Type B pancreatic cell (in vitro differentiated cells): ENCODE data around the gene FHOD3. TPM values are rescaled to one million over a fixed set of nuclear protein-coding genes. Genes with fewer than 3 reads are reported as not detected.

Experiments used
- DNase-seq: peaks from one replicate; pipeline ENCODE4 v3.0.0; 2021; ENCODE audit warnings: mixed read lengths; ENCODE audit not compliant: unreplicated experiment; ENCODE audit errors: extremely low spot score
- H3K27ac Mint-ChIP-seq: 2 replicates; pipeline ENCODE4 v1.8.0; 2021; ENCODE audit warnings: mild to moderate bottlenecking, mixed read lengths
- H3K27me3 Mint-ChIP-seq: 2 replicates; pipeline ENCODE4 v1.8.0; 2021; ENCODE audit warnings: mixed read lengths
- H3K36me3 Mint-ChIP-seq: 2 replicates; pipeline ENCODE4 v1.8.0; 2021; ENCODE audit warnings: mixed read lengths
- H3K4me1 Mint-ChIP-seq: one replicate; pipeline ENCODE4 v1.8.0; 2021; ENCODE audit warnings: mixed read lengths; ENCODE audit not compliant: unreplicated experiment
- H3K4me3 Mint-ChIP-seq: 2 replicates; pipeline ENCODE4 v1.8.0; 2021; ENCODE audit warnings: mild to moderate bottlenecking, mixed read lengths
- H3K9me3 Mint-ChIP-seq: 2 replicates; pipeline ENCODE4 v1.8.0; 2021; ENCODE audit warnings: mixed read lengths
- total RNA-seq: library from RNA; stranded (reverse); gene quantifications from 2 replicates; pipeline ENCODE4 v1.2.1, GENCODE V29; 2021; ENCODE audit warnings: low replicate concordance
- TF ChIP-seq, protein P1 (sequence below): fragments of 200-600 bp; sonication (generic); conservative IDR thresholded peaks from 2 replicates; pipeline ENCODE4 v1.5.0; 2021; ENCODE audit warnings: antibody characterized with exemption, mild to moderate bottlenecking

FHOD3 gene
- total RNA-seq, 1 donor from 2014 or later: 5.3 TPM

DNA sequence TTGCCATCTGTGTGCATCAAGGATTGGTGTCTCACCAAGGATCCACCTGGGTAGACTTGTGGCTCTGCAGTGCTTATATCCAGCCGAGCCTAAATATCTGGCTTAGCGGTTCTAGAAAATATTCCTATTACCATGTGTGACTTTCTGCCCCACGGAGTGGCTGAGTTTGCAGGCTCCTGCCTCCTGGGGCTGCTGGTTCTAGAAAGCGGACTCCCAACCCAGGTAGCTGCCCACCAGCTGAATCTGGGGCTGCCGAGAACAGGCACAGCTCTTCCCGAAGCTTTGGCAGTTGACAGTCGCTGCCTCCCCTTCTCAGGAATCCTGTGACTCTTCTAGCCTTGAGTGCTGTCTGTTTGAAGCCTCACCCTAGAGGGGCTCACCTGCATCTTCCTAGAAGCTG is 426.7 kb downstream of the FHOD3 start:
- H3K27me3 Mint-ChIP-seq: peaks cover 12% of the 10 kb centered on the region
- TF ChIP-seq, protein P1, sequence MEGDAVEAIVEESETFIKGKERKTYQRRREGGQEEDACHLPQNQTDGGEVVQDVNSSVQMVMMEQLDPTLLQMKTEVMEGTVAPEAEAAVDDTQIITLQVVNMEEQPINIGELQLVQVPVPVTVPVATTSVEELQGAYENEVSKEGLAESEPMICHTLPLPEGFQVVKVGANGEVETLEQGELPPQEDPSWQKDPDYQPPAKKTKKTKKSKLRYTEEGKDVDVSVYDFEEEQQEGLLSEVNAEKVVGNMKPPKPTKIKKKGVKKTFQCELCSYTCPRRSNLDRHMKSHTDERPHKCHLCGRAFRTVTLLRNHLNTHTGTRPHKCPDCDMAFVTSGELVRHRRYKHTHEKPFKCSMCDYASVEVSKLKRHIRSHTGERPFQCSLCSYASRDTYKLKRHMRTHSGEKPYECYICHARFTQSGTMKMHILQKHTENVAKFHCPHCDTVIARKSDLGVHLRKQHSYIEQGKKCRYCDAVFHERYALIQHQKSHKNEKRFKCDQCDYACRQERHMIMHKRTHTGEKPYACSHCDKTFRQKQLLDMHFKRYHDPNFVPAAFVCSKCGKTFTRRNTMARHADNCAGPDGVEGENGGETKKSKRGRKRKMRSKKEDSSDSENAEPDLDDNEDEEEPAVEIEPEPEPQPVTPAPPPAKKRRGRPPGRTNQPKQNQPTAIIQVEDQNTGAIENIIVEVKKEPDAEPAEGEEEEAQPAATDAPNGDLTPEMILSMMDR: no peak
- no peaks in the 10 kb centered on the region for H3K9me3 Mint-ChIP-seq
- no peak overlapping the region for H3K4me3 Mint-ChIP-seq
- no peak overlapping the region for H3K27ac Mint-ChIP-seq
- no peaks in the 10 kb centered on the region for H3K36me3 Mint-ChIP-seq
- DNase-seq: no peak
- H3K4me1 Mint-ChIP-seq: no peaks in the 10 kb centered on the region

DNA sequence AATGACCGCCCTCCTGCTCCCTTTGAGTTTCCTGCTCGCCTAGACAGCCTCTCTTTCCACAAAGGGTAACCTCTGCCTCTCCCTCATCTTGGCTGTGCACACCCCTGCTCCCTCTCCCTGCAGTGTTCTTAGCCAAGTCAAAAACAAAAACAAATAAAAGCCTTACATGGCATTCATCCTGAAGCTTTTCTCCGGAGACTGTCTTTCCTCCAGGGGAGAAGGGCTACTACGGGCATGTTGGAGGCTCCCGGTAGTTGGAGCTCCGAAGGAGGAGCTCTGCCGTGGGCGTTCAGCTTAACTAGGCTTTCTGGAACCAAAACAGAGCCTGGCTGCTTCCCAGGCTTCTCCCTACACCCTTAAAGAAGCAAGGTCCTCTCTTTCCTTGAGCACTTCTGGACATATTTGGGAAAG is 427.1 kb downstream of the FHOD3 start:
- TF ChIP-seq, protein P1: no peak
- Mint-ChIP-seq H3K9me3 (no peaks in the 10 kb centered on the region), H3K36me3 (no peaks in the 10 kb centered on the region), H3K4me3 (no peak overlapping the region), H3K27me3 (peaks cover 12% of the 10 kb centered on the region), H3K4me1 (no peaks in the 10 kb centered on the region), H3K27ac (no peak overlapping the region)
- no peak for DNase-seq

DNA sequence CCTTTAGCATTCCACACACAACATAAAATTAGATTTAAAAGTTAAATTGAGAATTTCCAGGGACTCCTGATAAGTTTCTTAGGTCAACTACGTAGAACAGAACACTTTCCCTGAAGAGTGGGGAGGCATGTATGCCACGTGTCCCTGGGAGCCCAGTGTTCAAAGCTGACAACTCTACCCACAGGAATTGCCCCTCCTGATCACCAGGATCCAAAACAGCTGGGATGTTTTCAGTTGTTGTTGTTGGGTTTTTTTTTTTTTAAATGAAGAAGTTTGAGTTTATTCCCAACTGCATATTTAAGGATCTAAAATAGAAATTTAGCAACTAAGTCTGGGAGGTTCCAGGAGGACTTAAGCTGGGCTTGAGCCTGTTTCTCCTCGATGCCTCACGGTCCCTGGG is 430.8 kb downstream of the FHOD3 start:
- H3K27ac Mint-ChIP-seq: no peak overlapping the region
- no peak for DNase-seq

DNA sequence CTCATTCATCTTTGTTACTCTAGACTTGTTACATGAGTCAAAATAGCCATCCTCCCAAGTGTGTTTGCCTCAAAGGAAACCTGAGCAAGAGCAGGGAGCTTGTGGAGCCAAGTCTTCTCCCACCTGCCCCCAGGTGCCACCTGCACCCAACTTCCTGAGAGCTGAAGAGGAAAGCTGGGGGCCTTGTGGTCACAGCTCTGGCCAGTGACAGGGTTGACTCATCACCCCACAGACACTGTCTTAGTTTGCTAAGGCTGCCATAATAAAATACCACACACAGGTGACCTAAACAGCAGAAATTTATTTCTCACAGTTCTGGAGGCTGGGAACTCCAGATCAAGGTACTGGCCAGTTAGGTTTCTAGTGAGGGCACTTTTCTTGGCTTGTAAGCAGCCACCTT is 431.7 kb downstream of the FHOD3 start:
- H3K27ac Mint-ChIP-seq: no peak overlapping the region
- no peak overlapping the region for H3K4me3 Mint-ChIP-seq
- no peak for DNase-seq
- TF ChIP-seq, protein P1: no peak
- H3K4me1 Mint-ChIP-seq: peaks cover 5% of the 10 kb centered on the region
- H3K36me3 Mint-ChIP-seq: peaks cover 8% of the 10 kb centered on the region
- H3K27me3 Mint-ChIP-seq: peaks cover 12% of the 10 kb centered on the region
- peaks cover 5% of the 10 kb centered on the region for H3K9me3 Mint-ChIP-seq

More for the DNA sequence above, 430.8 kb downstream of the FHOD3 start:
- TF ChIP-seq, protein P1: no peak
- Mint-ChIP-seq H3K9me3 (peaks cover 5% of the 10 kb centered on the region), H3K36me3 (peaks cover 8% of the 10 kb centered on the region), H3K27me3 (peaks cover 12% of the 10 kb centered on the region), H3K4me1 (no peaks in the 10 kb centered on the region), H3K4me3 (no peak overlapping the region)

DNA sequence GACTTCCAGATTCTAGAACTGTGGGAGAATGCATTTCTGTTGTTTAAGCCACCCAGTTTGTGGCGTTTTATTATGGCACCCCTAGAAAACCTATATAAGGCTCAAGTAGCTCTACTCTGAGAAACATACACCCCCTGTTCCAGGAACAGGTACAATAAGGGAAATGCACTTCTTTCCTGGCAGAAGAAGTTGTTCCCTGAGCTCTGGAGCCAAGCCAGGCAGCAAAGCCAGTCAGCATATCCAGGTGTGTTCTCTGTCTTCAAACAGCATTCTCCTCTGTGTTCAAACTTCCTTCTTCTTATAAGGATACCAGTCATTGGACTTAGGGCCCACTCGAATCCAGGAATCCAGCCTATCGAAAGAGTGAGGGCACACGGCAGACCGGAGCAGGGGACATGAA is 434.8 kb downstream of the FHOD3 start:
- DNase-seq: no peak
- TF ChIP-seq, protein P1: no peak
- Mint-ChIP-seq H3K9me3 (peaks cover 5% of the 10 kb centered on the region), H3K27me3 (no peaks in the 10 kb centered on the region), H3K4me3 (no peak overlapping the region), H3K4me1 (peaks cover 5% of the 10 kb centered on the region), H3K36me3 (peaks cover 8% of the 10 kb centered on the region), H3K27ac (no peak overlapping the region)

DNA sequence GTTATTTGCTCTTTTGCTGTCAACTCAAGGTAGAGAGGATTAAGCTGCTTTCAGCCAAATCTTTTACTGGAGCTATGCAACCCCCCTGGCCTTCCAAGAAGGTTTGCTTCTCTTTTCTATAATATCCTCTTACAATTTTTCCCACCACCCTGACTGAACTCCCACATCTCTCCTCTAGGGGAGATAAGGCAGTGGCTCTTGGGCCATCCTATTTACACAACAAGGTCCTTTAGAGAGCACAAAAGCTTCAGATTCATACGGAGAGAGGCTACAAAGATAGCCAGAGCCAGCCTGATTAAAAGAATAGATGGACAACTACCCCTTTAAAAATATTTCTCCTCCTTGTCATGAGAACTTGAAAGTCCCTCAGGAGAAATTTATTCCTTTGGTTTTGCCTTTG is 435.6 kb downstream of the FHOD3 start:
- no peak for DNase-seq
- no peak overlapping the region for H3K4me3 Mint-ChIP-seq
- TF ChIP-seq, protein P1: peak; percentile 39
- peak overlapping the region; percentile 87 for H3K27ac Mint-ChIP-seq
- peaks cover 5% of the 10 kb centered on the region for H3K4me1 Mint-ChIP-seq
- peaks cover 5% of the 10 kb centered on the region for H3K9me3 Mint-ChIP-seq
- H3K27me3 Mint-ChIP-seq: no peaks in the 10 kb centered on the region
- peaks cover 8% of the 10 kb centered on the region for H3K36me3 Mint-ChIP-seq
